Prostate gland (tissue), 2 donors: ENCODE measurements around the gene AGBL4. TPM values are rescaled to one million over a fixed set of nuclear protein-coding genes. Genes with fewer than 3 reads are reported as not detected.

Experiments used
- DNase-seq: peaks from one replicate; pipeline ENCODE4 v3.0.0-alpha.2; 2019; ENCODE audit warnings: low spot score
- H3K27ac ChIP-seq, 2 donors: fragments of 200-600 bp; sonication (generic); 2 replicates each; pipeline ENCODE4 v1.5.1; 2017 to 2019
- H3K27me3 ChIP-seq: fragments of 200-600 bp; sonication (generic); replicated peaks from 2 replicates; pipeline ENCODE4 v1.5.1; 2019; ENCODE audit not compliant: insufficient read depth
- H3K36me3 ChIP-seq, 2 donors: fragments of 200-600 bp; sonication (generic); 1 replicate in 1 of 2; 2 replicates in 1 of 2; pipeline versions ENCODE4 v1.5.1 to v1.8.1; 2017 to 2019
- H3K4me1 ChIP-seq: fragments of 200-600 bp; sonication (generic); replicated peaks from 2 replicates; pipeline ENCODE4 v1.5.1; 2019
- H3K4me3 ChIP-seq, 2 donors: fragments of 200-600 bp; sonication (generic); 2 replicates each; pipeline ENCODE4 v1.5.1; 2017 to 2019
- H3K9me3 ChIP-seq: fragments of 200-600 bp; sonication (generic); 2 replicates; pipeline ENCODE4 v1.5.1; 2017
- POLR2A ChIP-seq: fragments of 450-650 bp; IDR thresholded peaks from one replicate; pipeline ENCODE4 v1.6.1; 2016; ENCODE audit warnings: antibody characterized with exemption, mild to moderate bottlenecking
- POLR2AphosphoS5 ChIP-seq: sonication (generic); formaldehyde crosslinking; IDR thresholded peaks from one replicate; pipeline ENCODE4 v1.6.1; 2017; ENCODE audit warnings: antibody characterized with exemption
- WGBS: methylation state at CpG from one replicate; pipeline ENCODE4 v1.1.5; 2018; 5-methylcytosine and 5-hydroxymethylcytosine counted together
- intact Hi-C: fragments of 100-400 bp; cut with DNase I; formaldehyde crosslinking; loops from one replicate; pipeline ENCODE4 v1.14.2; 2022
- total RNA-seq, 2 donors: library from RNA; depleted of rRNA; stranded (reverse); fragments of >200 nt; gene quantifications; one replicate each; pipeline ENCODE4 v1.1.0, GENCODE V29; 2016
- TF ChIP-seq, protein P1 (sequence below), 4 experiments: fragments of 200-600 bp in 2 of 4; fragments of 450-650 bp in 2 of 4; sonication (generic) in 2 of 4; IDR thresholded peaks; 1 replicate in 3 of 4; 2 replicates in 1 of 4; pipeline ENCODE4 v1.5.1; 2016 to 2019; ENCODE audit warnings: antibody characterized with exemption in 4 of 4, mild to moderate bottlenecking in 2 of 4, moderate library complexity in 2 of 4

Gene AGBL4
- total RNA-seq, 2 donors from 2014 or later, result 0.82 to 2.7 TPM

DNA sequence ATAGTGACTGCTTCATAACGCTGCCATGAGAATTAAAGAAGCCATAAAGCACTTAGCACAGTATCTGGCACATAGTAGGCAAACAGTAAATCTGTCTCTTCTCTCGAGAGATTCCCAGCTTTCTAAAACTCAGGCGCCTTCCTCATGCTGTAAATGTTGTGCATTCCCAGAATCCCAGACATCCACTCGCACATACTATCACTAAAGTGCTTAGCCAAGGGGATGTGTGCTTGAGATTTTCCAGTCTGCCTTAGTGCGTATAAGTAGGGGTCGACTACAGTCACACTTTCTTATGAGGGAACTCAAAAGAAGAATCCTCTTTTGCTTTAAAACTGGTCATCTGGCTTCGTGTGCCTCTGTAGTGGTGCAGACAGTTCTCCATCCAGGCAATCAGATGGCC is 1453.2 kb downstream of the AGBL4 start:
- DNase-seq, result no peak
- Histone ChIP-seq H3K4me1 (no peaks in the 10 kb centered on the region), H3K4me3 (no peak overlapping the region), H3K9me3 (no peaks in the 10 kb centered on the region), H3K36me3 (no peaks in the 10 kb centered on the region), H3K27ac (no peak overlapping the region), H3K27me3 (no peaks in the 10 kb centered on the region)
- 77% methylated on average over 7 of the region's 7 CpGs for WGBS
- TF ChIP-seq POLR2A (no peak), POLR2AphosphoS5 (no peak)
- TF ChIP-seq, protein P1, sequence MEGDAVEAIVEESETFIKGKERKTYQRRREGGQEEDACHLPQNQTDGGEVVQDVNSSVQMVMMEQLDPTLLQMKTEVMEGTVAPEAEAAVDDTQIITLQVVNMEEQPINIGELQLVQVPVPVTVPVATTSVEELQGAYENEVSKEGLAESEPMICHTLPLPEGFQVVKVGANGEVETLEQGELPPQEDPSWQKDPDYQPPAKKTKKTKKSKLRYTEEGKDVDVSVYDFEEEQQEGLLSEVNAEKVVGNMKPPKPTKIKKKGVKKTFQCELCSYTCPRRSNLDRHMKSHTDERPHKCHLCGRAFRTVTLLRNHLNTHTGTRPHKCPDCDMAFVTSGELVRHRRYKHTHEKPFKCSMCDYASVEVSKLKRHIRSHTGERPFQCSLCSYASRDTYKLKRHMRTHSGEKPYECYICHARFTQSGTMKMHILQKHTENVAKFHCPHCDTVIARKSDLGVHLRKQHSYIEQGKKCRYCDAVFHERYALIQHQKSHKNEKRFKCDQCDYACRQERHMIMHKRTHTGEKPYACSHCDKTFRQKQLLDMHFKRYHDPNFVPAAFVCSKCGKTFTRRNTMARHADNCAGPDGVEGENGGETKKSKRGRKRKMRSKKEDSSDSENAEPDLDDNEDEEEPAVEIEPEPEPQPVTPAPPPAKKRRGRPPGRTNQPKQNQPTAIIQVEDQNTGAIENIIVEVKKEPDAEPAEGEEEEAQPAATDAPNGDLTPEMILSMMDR (IDR thresholded peaks at IDR 0.05), result no peak
- intact Hi-C loops, result loop anchor here (5.0 kb wide), 1 partner anchor 247 kb away; no protein-coding TSS in a partner anchor

DNA sequence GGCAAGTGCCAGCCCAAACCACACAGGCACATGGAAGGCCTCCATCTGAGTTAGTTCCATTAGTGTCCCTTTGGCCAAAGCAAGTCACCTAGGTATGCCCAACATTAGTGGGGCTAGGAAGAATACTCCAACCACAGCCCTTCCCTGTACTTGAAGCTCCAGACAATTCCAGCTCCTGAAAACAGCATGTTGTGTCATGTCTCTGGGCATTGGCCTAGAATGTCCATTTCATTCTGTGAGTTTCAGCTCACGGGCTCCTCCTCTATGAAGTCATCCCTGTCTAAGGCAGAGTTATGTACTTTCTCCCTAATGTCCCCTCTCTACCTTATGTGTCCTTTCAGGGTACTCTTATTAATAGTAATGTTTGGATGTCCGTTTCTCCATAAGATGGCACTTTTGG is 1455.3 kb downstream of the AGBL4 start:
- Histone ChIP-seq H3K4me3 (no peak overlapping the region), H3K27ac (no peak overlapping the region), H3K36me3 (no peaks in the 10 kb centered on the region), H3K9me3 (no peaks in the 10 kb centered on the region), H3K27me3 (no peaks in the 10 kb centered on the region), H3K4me1 (no peaks in the 10 kb centered on the region)
- 78% methylated on average over 2 of the region's 2 CpGs for WGBS
- no peak for DNase-seq
- intact Hi-C loops, result no loop called here
- TF ChIP-seq, protein P1 (IDR thresholded peaks at IDR 0.05), result no peak
- TF ChIP-seq POLR2AphosphoS5, result no peak
- no peak for TF ChIP-seq POLR2A

DNA sequence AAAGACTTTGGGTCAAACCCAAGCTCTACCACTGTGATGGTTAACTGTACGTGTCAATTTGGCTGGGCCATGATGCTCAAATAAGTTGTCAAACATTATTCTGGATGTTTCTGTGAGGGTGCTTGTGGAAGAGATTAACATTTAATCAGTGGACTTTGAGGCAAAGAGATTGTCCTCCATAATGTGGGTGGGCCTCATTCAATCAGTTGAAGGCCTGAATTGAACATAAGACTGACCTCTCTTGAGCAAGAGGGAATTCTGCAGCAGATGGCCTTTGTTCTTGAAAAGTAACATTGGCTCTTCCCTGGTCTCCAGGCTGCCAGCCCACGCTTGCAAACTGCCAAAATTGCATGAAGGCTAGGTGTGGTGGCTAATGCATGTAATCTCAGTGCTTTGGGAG is 1457.3 kb downstream of the AGBL4 start:
- no peaks in the 10 kb centered on the region for H3K4me1 ChIP-seq
- no peaks in the 10 kb centered on the region for H3K36me3 ChIP-seq
- no peaks in the 10 kb centered on the region for H3K9me3 ChIP-seq
- H3K27ac ChIP-seq, result no peak overlapping the region
- intact Hi-C loops, result no loop called here
- no peak overlapping the region for H3K4me3 ChIP-seq
- DNase-seq, result no peak
- no peaks in the 10 kb centered on the region for H3K27me3 ChIP-seq
- TF ChIP-seq, protein P1 (IDR thresholded peaks at IDR 0.05), result no peak
- no peak for TF ChIP-seq POLR2AphosphoS5
- TF ChIP-seq POLR2A, result no peak
- WGBS, result 96% methylated on average over 2 of the region's 2 CpGs

- Histone ChIP-seq H3K4me1 (no peaks in the 10 kb centered on the region), H3K27ac (no peak overlapping the region), H3K27me3 (no peaks in the 10 kb centered on the region), H3K9me3 (no peaks in the 10 kb centered on the region), H3K4me3 (no peak overlapping the region), H3K36me3 (no peaks in the 10 kb centered on the region)
- TF ChIP-seq POLR2AphosphoS5, result no peak
- no peak for TF ChIP-seq POLR2A
- TF ChIP-seq, protein P1 (IDR thresholded peaks at IDR 0.05), result no peak
- intact Hi-C loops, result no loop called here
- no peak for DNase-seq
- 93% methylated on average over 1 of the region's 1 CpG for WGBS
These were observed 1460.7 kb downstream of the AGBL4 start for GRCh38 chr1:48563021-48563420.

DNA sequence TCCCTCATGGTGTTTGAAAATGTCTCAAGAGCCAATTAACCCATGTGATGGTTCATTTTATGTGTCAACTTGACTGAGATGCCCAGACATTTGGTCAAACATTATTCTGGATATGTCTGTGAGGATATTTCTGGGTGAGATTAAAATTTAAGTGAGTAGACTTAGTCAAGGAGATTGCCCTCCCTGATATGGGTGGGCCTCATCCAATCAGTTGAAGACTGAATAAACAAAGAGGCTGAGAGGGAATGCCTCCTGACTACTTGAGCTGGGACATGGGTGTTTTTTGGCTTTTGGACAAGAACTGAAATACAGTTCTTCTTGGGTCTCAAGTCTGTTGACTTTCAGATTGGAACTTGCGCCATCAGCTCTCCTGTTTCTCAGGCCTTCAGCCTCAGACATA is 1462.3 kb downstream of the AGBL4 start:
- Histone ChIP-seq H3K4me3 (no peak overlapping the region), H3K27ac (no peak overlapping the region), H3K4me1 (no peaks in the 10 kb centered on the region), H3K36me3 (no peaks in the 10 kb centered on the region), H3K27me3 (no peaks in the 10 kb centered on the region), H3K9me3 (no peaks in the 10 kb centered on the region)
- DNase-seq, result no peak
- 92% methylated on average over 1 of the region's 1 CpG for WGBS
- intact Hi-C loops, result no loop called here
- TF ChIP-seq POLR2AphosphoS5, result no peak
- TF ChIP-seq POLR2A, result no peak
- TF ChIP-seq, protein P1 (IDR thresholded peaks at IDR 0.05), result no peak
